Measurements from ENCODE around the gene WEE2. TPM values are rescaled to one million over a fixed set of nuclear protein-coding genes. Genes with fewer than 3 reads are reported as not detected.

WEE2 gene
- total and polyA plus RNA-seq, 2 of the 13 experiments (the other 11 are each of a cell fraction or from before 2014, with no cell fraction given) = not detected

- TF ChIP-seq E2F5 (CRISPR knock-in tag; conservative IDR thresholded peaks at IDR 0.05) (0 out of 2 replicates have a peak, but pooled peaks have one; percentile 28), ZMYM4 (CRISPR knock-in tag; IDR thresholded peaks at IDR 0.05) (peak; percentile 99), ATF3 (CRISPR knock-in tag; IDR thresholded peaks at IDR 0.05) (peak; percentile 69; the same call in 1 of the 2 replicates), ZKSCAN5 (CRISPR knock-in tag; IDR thresholded peaks at IDR 0.05) (no peak), BCL6 (CRISPR knock-in tag; IDR thresholded peaks at IDR 0.05) (peak; percentile 66), ZNF691 (CRISPR knock-in tag; IDR thresholded peaks at IDR 0.05; ENCODE audit: borderline replicate concordance, low read depth) (no peak; the same call in 1 of the 2 replicates), TBL1XR1 (IDR thresholded peaks at IDR 0.05; ENCODE audit: borderline replicate concordance, low read length, partially characterized antibody) (peak; percentile 83), NR2F2 (IDR thresholded peaks at IDR 0.05; ENCODE audit: borderline replicate concordance, low read depth) (peak; percentile 61; the same call in 1 of the 2 replicates), ZNF44 (CRISPR knock-in tag; IDR thresholded peaks at IDR 0.05) (0 out of 2 replicates have a peak, but pooled peaks have one; percentile 22), ZNF777 (CRISPR knock-in tag; IDR thresholded peaks at IDR 0.05) (peak; percentile 65; the same call in 1 of the 2 replicates), GABPA (IDR thresholded peaks at IDR 0.05; ENCODE audit: low read depth, low read length) (peak; percentile 93), GABPA (CRISPR knock-in tag; IDR thresholded peaks at IDR 0.05; ENCODE audit: low read depth) (peak; percentile 100), ZNF280D (CRISPR knock-in tag; IDR thresholded peaks at IDR 0.05) (peak; percentile 89), ZNF547 (CRISPR knock-in tag; IDR thresholded peaks at IDR 0.05) (peak; percentile 75), SNAPC4 (CRISPR knock-in tag; IDR thresholded peaks at IDR 0.05) (0 out of 2 replicates have a peak, but pooled peaks have one; percentile 53), ZNF710 (CRISPR knock-in tag; IDR thresholded peaks at IDR 0.05; ENCODE audit: borderline replicate concordance) (peak; percentile 69; the same call in 1 of the 2 replicates)
Measured at GRCh38 chr7:141737836-141738591, 29.9 kb downstream of the WEE2 start, which contains the start of gene SSBP1 (continued).
